Esophagus squamous epithelium (tissue), 5 donors: Measurements from ENCODE around the gene EFHC1. TPM values are rescaled to one million over a fixed set of nuclear protein-coding genes. Genes with fewer than 3 reads are reported as not detected.

ENCODE experiments used
- DNase-seq: peaks from one replicate; lab custom pipeline; 2025; lab: John Stamatoyannopoulos, UW
- H3K27ac ChIP-seq, 4 donors: fragments of 200-600 bp; sonication (generic); one replicate each; pipeline ENCODE4 v1.5.1; 2016 to 2019; ENCODE audit warnings: mild to moderate bottlenecking in 1 of 4
- H3K27me3 ChIP-seq, 4 donors: fragments of 200-600 bp; sonication (generic); 1 replicate in 3 of 4; 2 replicates in 1 of 4; pipeline versions ENCODE4 v1.5.1 to v1.6.0; 2017 to 2021; ENCODE audit warnings: antibody characterized with exemption in 1 of 4
- H3K36me3 ChIP-seq, 3 donors: fragments of 200-600 bp; sonication (generic); one replicate each; pipeline ENCODE4 v1.5.1; 2016 to 2019
- H3K4me1 ChIP-seq, 3 donors: fragments of 200-600 bp; sonication (generic); one replicate each; pipeline ENCODE4 v1.5.1; 2017 to 2019
- H3K4me3 ChIP-seq, 4 donors: fragments of 200-600 bp; sonication (generic); 1 replicate in 3 of 4; 2 replicates in 1 of 4; pipeline ENCODE4 v1.5.1; 2016 to 2019; ENCODE audit warnings: mild to moderate bottlenecking in 2 of 4, moderate library complexity in 1 of 4
- H3K9me3 ChIP-seq, 3 donors: fragments of 200-600 bp; sonication (generic); one replicate each; pipeline ENCODE4 v1.5.1; 2016 to 2019
- POLR2A ChIP-seq, 4 donors: fragments of 450-650 bp; IDR thresholded peaks; one replicate each; pipeline ENCODE4 v1.6.1; 2017; ENCODE audit warnings: antibody characterized with exemption in 4 of 4, mild to moderate bottlenecking in 4 of 4, moderate library complexity in 3 of 4
- WGBS, 2 donors: methylation state at CpG; one replicate each; pipeline ENCODE4 v1.1.5; 2018; 5-methylcytosine and 5-hydroxymethylcytosine counted together
- intact Hi-C: fragments of 100-400 bp; cut with DNase I; formaldehyde crosslinking; loops from one replicate; pipeline ENCODE4 v1.15.0; 2022
- total RNA-seq, 4 donors: library from RNA; depleted of rRNA; stranded (reverse); fragments of >200 nt; gene quantifications; one replicate each; pipeline ENCODE4 v1.1.0, GENCODE V29; 2016
- TF ChIP-seq, protein P1 (sequence below), 6 experiments: fragments of 450-650 bp in 4 of 6; fragments of 200-600 bp in 2 of 6; sonication (generic) in 2 of 6; IDR thresholded peaks; one replicate each; pipeline ENCODE4 v1.5.1; 2016 to 2019; ENCODE audit warnings: antibody characterized with exemption in 6 of 6, mild to moderate bottlenecking in 4 of 6, moderate library complexity in 4 of 6
- donor health status: DM: yes; HTN: yes; CAD: no.

Gene EFHC1
- total RNA-seq, 4 donors from 2014 or later, result 4.0 to 17.5 (median 9.9) TPM

DNA sequence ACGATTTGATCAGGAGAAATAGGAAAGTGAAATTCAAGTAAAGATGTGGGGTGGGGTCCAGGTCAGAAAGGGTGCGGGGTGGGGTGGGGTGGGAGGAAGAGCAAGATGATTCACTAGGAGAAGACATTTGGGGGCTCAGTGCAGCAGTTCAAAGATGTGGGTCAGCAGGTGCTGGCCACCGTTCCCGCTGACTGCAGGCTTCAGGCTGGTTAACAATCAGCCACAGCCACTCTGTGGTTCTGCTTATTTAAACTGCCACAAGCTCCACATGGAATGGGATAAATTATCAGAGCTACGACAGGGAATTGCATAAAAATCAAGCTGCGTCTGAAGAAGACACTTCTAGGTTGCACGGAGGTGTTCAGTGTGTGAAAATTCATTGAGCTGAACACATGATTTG, 107.3 kb downstream of the EFHC1 start:
- Histone ChIP-seq H3K27me3 (no peaks in the 10 kb centered on the region), H3K27ac (no peak overlapping the region), H3K4me3 (no peak overlapping the region), H3K9me3 (no peaks in the 10 kb centered on the region), H3K4me1 (peaks cover 0 to 18% (median 0%) of the 10 kb centered on the region in 3 donors), H3K36me3 (no peaks in the 10 kb centered on the region)
- intact Hi-C loops, result no loop called here
- TF ChIP-seq, protein P1, sequence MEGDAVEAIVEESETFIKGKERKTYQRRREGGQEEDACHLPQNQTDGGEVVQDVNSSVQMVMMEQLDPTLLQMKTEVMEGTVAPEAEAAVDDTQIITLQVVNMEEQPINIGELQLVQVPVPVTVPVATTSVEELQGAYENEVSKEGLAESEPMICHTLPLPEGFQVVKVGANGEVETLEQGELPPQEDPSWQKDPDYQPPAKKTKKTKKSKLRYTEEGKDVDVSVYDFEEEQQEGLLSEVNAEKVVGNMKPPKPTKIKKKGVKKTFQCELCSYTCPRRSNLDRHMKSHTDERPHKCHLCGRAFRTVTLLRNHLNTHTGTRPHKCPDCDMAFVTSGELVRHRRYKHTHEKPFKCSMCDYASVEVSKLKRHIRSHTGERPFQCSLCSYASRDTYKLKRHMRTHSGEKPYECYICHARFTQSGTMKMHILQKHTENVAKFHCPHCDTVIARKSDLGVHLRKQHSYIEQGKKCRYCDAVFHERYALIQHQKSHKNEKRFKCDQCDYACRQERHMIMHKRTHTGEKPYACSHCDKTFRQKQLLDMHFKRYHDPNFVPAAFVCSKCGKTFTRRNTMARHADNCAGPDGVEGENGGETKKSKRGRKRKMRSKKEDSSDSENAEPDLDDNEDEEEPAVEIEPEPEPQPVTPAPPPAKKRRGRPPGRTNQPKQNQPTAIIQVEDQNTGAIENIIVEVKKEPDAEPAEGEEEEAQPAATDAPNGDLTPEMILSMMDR (IDR thresholded peaks at IDR 0.05), result no peak
- DNase-seq, result no peak
- 91 to 98% methylated on average over 6 to 7 of the region's 7 CpGs for WGBS, 2 donors

GRCh38 chr6:52529311-52529710, 109.2 kb downstream of the EFHC1 start:
- DNase-seq, result no peak
- intact Hi-C loops, result no loop called here

GRCh38 chr6:52530351-52530750, 110.2 kb downstream of the EFHC1 start:
- peaks cover 0 to 18% (median 0%) of the 10 kb centered on the region in 3 donors for H3K36me3 ChIP-seq
- no peak overlapping the region for H3K27ac ChIP-seq
- H3K27me3 ChIP-seq, result no peaks in the 10 kb centered on the region
- TF ChIP-seq POLR2A (IDR thresholded peaks at IDR 0.05), result no peak
- TF ChIP-seq, protein P1 (IDR thresholded peaks at IDR 0.05), result no peak
- 87 to 90% methylated on average over 10 of the region's 10 CpGs for WGBS, 2 donors
- no peaks in the 10 kb centered on the region for H3K9me3 ChIP-seq
- intact Hi-C loops, result no loop called here
- no peak for DNase-seq
- H3K4me1 ChIP-seq, result peaks cover 0 to 4% (median 0%) of the 10 kb centered on the region in 3 donors
- H3K4me3 ChIP-seq, result no peak overlapping the region

More at GRCh38 chr6:52529311-52529710, 109.2 kb downstream of the EFHC1 start:
- H3K27ac ChIP-seq, result no peak overlapping the region
- H3K36me3 ChIP-seq, result peaks cover 0 to 8% (median 0%) of the 10 kb centered on the region in 3 donors
- no peaks in the 10 kb centered on the region for H3K27me3 ChIP-seq
- no peaks in the 10 kb centered on the region for H3K9me3 ChIP-seq
- H3K4me3 ChIP-seq, result no peak overlapping the region
- peaks cover 0 to 4% (median 0%) of the 10 kb centered on the region in 3 donors for H3K4me1 ChIP-seq
- no peak for TF ChIP-seq POLR2A (IDR thresholded peaks at IDR 0.05)
- TF ChIP-seq, protein P1 (IDR thresholded peaks at IDR 0.05), result no peak
- 77 to 91% methylated on average over 8 of the region's 8 CpGs for WGBS, 2 donors

DNA sequence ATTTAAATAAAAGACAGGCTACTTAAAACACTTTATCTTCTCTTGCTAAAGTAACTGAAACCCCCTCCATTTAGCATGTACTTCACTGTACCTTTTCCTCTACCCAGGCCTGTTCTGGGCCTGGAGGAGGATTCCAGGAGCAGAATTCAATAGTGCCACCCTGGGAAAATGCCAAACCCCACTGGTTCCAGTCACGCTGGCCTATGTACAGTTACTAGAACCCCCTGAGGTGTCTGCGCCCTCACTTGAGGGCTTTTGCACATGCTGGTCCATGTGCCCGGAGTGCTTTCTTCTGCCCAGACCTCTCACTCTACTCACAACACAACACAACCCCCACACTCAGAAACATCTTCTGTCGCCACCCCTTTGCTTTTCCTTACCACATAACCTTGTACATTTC, 111.3 kb downstream of the EFHC1 start:
- WGBS, 2 donors, result 88 to 93% methylated on average over 4 of the region's 4 CpGs
- peaks cover 0 to 4% (median 0%) of the 10 kb centered on the region in 3 donors for H3K4me1 ChIP-seq
- no peak for TF ChIP-seq POLR2A (IDR thresholded peaks at IDR 0.05)
- TF ChIP-seq, protein P1 (IDR thresholded peaks at IDR 0.05), result no peak
- H3K9me3 ChIP-seq, result no peaks in the 10 kb centered on the region
- H3K27ac ChIP-seq, result no peak overlapping the region
- peaks cover 0 to 23% (median 0%) of the 10 kb centered on the region in 3 donors for H3K36me3 ChIP-seq
- DNase-seq, result no peak
- no peak overlapping the region for H3K4me3 ChIP-seq
- no peaks in the 10 kb centered on the region for H3K27me3 ChIP-seq
- intact Hi-C loops, result no loop called here

DNA sequence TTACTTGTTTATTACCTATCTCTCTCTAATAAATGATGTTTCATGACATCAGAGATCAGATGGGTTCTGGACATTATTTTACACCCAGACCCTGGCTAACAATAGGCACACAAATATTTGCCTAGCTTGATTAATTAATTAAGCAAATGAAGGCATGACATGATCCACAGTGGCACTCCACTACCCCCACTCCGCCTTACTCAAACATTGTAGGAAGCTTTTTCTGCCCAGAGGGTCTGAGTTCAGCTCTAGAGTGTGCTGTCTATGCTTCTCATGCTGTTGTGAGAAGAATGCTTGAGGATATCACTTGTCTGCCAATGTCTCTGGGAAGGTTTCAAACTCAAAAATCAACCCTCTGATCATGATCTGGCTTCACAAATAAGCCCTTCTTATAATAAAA, 111.7 kb downstream of the EFHC1 start:
- Histone ChIP-seq H3K27ac (no peak overlapping the region), H3K9me3 (no peaks in the 10 kb centered on the region), H3K27me3 (no peaks in the 10 kb centered on the region), H3K36me3 (peaks cover 0 to 23% (median 0%) of the 10 kb centered on the region in 3 donors), H3K4me3 (no peak overlapping the region), H3K4me1 (peaks cover 0 to 9% (median 2%) of the 10 kb centered on the region in 3 donors)
- intact Hi-C loops, result no loop called here
- TF ChIP-seq, protein P1 (IDR thresholded peaks at IDR 0.05), result no peak
- no peak for TF ChIP-seq POLR2A (IDR thresholded peaks at IDR 0.05)
- no peak for DNase-seq
- 94 to 100% methylated on average over 1 of the region's 1 CpG for WGBS, 2 donors
